Stimulated activated CD4-positive, alpha-beta T cell treated with anti-CD3 and anti-CD28 coated beads, Interleukin-12 subunit alpha, Interleukin-12 subunit beta, amount 100 ng/mL, for 24 hours (primary cell): ENCODE data around the gene BPIFB1.
A peak's percentile ranks its signal among the peaks of the same experiment; 100 is the strongest.

Experiments used
- DNase-seq, 2 experiments: peaks; one replicate each; pipeline ENCODE4 v3.0.0-alpha.2; 2020; ENCODE audit warnings: low read depth in 2 of 2

BPIFB1 gene

DNA sequence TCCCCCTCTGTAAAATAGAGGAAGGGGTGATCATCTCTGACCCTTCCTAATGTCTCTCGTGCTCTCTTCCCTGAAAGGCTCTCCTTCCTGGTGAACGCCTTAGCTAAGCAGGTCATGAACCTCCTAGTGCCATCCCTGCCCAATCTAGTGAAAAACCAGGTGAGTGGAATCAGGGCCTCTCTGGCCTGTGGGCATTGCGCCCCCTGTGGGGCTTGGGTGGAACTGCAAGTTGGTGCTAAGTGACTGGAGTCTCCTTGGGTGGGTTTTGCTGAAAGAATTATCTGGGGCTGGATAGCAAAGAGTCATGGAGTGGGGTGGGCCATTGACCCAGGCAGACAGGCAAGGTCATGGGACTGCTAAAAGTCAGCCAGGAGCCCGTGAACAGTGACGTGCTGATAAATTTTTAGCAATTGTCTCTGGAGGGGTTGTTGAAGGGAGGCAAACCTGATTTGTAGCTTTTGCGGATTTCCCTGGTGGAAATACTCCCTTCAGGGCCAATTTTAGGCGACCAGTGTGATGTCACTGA is 8.9 kb downstream of the BPIFB1 start:
- DNase-seq = peak; percentile 31 to 59

DNA sequence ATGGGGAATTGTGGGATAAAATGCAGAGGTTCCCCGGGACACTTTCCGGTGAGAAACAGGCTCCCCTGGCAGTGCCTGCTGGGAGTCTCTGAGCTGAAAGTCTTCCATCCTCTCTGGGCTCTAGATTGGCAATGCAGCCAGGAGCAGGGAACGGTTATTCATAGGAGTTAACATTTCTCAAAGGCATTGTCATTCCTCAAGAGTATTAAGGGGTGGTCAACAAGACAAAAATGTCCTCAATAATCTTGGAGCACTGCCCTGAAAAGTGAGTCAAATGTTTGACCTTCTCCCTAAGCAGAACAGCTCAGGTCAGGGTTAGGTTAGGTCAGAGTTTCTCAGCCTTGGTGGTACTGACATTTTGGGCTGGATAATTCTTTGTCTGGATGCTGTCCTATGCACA is 13.2 kb downstream of the BPIFB1 start:
- no peak for DNase-seq

DNA sequence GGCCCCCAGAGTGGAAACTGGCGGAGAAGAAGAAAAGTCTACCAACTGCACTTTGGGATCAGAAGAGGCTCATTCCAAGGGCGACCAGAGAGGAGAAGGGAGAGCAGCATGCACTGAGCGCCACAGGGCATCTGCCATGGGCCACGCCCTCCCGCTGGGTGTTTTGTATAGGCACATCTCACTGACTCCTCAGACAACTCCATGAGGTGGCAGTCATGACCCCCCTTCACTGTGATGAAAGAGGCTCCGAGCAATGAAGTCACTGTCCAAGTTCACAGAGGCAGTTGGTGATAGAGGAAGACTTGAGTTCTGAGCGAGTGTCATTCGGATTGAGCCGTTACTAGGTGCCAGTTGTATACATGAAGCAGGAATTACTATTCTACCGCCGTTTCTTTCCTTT is 15.4 kb downstream of the BPIFB1 start:
- no peak for DNase-seq

DNA sequence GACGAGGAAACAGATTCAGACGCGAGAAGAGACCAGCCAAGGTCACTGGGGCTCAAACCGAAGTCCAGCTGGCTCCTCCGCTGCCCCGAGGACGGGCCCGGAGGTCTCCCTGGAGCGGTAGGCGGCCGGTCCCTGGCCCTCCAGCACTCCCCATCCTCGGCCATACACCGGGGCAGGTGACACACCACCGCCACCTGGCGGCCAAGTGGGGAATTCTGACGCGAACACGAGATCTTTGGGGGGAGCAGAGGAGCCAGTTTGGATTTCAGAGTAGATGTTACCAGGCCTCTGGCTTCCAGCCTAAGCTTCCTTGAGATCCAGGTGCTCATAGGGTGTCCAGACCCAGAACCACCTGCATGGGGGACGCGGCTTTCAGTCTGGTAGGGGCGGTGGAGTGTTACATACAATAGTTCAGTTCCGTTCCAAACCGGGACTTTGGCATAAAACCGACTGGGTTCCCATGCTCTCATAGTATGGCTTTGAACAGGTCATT is 16.1 kb downstream of the BPIFB1 start:
- peak; percentile 49 to 70 for DNase-seq

DNA sequence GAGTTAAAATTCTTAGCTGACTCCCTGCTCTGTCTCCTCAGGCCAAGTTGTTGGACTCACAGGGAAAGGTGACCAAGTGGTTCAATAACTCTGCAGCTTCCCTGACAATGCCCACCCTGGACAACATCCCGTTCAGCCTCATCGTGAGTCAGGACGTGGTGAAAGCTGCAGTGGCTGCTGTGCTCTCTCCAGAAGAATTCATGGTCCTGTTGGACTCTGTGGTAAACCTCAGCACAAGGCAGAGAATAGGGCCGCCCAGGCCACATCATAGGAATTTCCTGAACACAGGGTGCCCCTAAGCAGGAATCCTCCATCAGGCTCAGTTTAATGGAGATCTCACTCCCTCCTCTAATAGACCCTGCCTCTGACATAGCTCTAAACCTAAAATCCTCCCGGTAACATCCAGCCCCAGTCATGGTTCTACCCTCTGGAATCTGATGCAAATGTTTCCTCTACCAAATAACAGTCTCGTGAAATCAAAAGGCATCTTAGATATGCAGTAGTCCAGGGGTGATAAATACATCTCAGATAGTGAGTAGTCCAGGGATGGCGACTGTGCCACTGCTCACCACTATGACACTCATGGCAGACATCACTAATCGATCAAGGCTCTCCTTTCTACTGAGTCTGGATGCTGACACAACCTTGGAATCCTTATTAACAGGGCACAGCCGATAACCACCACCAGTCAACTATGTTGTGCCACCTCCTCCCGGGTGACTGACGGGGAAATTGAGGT is 18.3 kb downstream of the BPIFB1 start:
- DNase-seq = no peak

DNA sequence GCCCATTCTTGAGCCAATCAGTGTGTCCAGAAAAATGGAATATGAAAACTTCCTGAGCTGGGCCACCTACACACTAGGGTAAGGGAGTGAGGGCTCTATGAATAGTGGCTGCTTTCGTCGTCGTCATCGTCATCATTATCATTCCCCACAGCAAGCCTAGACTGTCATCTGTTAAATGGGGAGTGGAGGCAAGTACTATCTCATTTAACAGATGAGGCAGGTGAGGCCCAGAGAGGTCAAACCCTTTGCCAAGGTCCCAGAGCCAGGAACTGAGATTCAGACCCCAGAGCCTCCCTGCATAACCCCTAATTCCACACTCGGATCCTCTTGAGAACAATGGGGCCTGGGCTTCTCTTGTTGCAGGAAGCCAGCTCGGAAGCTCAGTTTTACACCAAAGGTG is 20.6 kb downstream of the BPIFB1 start:
- no peak for DNase-seq

DNA sequence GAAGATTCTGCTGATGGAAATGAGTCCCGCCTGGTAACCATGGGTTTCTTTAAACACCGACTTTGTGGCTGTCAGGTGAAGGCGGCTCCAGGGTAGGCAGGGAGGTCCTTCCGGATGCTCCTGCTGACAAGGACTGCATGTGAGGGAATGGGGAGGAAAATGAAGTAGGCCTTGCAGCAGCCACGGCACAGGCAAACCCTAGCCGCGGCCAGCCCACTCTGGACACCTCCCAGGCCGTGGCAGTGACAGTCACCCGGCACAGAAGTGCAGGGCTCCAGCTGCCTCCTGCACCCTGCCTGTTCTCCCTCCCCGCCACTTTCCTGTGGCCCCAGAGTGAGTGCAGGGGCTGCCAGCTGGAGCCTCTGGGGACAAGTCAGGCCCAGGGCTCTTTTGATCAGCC is 21.0 kb downstream of the BPIFB1 start:
- DNase-seq = no peak

DNA sequence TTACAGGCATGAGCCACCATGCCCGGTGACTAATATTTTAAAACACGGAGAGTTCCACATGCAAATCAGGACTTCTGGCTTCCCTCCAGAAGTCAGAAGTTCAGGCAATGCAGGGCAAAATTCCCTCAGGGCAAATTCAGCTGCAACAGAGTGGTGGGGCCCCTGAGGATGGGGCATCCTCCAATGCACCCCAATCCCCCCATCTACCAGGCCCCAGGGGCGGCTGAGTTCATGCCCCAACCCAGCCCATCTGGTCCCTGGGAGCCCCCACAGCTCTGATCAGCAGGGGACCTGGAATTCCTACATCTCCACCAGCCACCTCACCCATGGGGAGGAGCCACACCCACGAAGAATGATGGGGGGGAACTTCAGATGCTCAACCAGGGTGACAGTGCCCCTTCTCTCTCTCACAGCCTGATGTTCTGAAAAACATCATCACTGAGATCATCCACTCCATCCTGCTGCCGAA is 22.6 kb downstream of the BPIFB1 start:
- no peak for DNase-seq

DNA sequence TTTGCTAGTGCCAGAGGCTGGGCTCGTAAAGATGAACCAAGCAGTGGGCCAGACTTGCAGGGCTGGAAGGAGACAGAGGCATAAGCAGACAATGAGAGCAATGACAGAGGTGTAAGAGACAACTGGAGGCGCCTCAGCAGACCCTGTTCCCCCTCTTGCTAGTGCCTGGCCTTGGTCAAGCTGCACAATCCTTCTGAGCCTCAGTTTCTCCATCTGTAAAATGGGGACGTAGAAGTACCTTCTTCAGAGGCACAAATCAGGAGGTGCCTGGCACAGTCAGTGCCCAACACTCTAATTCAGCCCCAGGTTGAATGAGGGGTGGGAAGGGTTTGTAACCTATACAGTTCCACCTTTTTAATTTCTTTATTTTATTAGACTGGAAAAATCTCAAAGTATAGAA is 23.2 kb downstream of the BPIFB1 start:
- no peak for DNase-seq

DNA sequence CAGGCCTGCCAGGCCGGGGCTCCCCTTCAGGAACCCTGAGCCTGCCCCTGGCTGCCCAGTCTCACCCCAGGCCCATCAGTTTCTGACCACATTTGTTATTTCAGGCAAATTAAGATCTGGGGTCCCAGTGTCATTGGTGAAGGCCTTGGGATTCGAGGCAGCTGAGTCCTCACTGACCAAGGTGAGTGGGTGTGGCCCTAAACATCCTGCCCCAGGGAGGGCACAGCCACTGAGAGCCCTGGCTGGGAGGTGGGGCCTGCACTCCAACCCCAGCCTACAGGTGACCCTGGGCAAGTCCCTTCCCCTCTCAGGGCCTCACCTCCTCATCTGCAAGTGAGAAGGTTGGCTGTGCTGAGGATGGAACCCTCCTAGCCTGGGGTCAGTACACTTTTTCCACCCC is 23.8 kb downstream of the BPIFB1 start:
- DNase-seq = no peak

DNA sequence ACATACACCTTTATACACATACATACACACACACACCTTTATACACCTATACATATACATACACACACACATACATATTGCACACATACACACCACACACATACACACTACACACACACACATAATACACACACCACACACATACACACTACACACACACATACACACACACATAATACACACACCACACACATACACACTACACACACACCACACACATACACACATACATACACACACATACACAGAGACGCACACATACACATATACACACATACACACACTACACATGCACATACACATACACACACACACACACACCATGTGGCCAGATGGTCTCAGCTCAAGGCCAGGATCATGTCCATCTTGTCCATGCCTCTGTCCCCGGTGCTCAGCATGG is 25.7 kb downstream of the BPIFB1 start:
- DNase-seq = no peak

DNA sequence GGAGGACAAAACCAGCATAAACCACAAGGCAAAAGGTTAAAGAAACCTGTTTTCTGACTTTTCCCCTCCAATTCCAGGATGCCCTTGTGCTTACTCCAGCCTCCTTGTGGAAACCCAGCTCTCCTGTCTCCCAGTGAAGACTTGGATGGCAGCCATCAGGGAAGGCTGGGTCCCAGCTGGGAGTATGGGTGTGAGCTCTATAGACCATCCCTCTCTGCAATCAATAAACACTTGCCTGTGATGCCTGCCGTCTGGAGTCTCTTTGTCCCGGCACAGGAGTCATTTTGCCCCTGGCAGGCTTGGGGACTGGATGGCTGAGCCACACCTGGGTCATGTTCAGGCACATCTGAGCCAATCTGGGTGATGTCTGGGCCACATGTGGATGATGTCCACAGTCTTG is 26.6 kb downstream of the BPIFB1 start:
- DNase-seq = no peak

DNA sequence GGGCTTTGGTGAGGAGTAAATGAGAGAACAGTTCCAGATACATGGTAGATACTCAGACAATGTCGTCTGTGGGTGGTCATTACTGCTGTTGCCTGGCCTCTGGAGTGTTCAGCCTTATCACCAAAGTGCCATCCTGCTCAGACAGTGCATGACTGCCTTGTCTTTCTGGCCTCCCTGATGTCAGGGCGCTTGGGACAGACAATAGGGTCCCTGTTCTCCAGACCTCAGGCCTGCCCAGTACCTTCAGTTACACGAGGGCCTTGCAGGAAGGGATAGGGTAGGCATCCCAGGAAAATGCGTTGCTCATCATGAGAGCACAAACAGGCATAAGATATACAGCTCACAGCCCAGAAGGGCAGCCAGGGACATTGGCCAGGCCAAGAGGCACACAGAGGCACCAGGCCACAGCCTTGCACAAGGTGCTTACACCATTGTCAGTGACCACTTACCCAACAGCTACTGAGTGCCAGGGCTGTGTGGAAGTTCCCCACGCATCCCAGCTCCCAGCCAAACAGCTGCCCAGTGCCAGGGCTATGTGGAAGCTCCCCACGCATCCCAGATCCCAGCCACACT is 27.4 kb downstream of the BPIFB1 start:
- no peak for DNase-seq

DNA sequence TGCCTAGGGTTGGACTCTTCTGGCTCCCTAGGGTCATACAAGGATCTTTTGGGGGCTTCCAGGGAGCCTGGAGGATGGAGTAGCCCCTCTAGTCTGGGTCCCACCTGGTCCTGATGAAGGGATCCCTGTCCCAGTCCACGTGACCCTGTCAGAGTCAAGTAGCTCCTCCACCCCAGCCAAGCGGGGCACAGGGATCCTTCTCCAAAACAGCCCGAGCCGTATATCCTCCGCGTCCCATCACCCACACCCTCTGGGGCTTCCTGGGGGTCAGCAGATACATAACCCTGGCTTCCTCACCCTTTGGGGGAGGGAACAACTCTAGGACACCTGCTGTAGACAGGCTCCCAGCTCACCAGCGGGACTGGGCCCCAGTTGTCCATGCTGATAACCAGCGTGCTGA is 28.0 kb downstream of the BPIFB1 start:
- DNase-seq = no peak

DNA sequence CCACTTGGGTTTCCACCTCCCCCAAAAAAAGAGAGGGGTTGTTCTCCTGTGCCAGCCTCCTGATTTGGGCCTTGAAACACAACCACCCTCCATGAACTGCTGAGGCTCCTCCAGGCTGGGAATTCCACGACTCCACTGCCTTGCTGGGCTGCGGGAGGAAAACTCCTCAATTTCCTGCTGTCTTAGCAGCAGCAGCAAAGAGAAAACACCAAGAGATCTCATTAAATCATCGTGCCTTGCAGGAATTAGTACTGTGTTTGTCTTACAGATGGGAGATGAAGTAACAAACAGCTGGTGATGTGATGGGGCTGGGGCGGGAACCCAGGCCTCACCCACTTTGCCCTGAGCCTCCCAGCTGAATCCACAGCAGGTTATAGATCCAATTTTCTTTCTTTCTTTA is 29.0 kb downstream of the BPIFB1 start:
- no peak for DNase-seq

DNA sequence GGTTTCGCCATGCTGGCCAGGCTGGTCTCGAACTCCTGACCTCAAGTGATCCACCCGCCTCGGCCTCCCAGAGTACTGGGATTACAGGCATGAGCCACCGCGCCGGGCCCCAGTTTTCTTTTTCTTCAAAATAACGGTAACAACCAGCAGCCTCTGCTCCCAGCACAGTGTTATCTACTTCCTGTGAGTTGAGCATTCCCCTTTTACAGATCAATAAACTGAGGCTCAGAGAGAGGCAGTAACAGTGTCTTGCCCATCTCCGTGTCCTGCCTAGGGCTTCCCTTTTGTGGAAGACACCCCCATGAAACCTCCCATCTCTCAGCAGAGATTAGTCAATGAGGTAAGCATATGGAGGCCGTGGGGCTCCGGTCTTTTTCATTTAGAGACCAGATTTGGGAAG is 29.6 kb downstream of the BPIFB1 start:
- DNase-seq = no peak

DNA sequence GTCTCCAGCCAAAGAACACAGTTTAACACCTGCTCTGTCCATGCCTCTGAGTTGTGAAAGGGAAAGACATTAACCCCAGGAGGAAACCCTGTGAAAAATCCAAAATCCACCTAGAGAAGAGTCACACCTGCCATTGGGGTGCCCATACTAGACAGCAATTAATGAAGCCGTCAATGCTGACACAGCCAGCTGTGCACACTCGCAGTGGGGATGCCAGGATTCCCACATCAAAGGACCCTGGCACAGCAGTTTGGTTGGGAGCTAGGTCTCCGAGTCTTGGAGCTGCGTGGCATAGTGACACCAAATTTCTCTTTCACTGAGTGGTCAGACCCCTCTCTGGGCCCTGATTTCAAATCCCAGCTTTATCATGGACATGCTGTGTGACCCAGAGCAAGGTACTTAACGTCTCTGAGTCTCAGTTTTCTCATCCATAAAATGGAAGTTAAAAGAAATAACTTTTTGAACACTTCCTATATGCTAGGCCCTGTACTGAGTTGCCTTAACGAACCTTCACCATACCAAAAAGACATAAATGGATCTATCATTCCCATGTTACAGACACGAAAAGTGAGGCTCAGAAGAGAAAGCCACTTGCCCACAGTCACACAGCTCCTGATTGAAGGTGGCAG is 30.8 kb downstream of the BPIFB1 start:
- no peak for DNase-seq

DNA sequence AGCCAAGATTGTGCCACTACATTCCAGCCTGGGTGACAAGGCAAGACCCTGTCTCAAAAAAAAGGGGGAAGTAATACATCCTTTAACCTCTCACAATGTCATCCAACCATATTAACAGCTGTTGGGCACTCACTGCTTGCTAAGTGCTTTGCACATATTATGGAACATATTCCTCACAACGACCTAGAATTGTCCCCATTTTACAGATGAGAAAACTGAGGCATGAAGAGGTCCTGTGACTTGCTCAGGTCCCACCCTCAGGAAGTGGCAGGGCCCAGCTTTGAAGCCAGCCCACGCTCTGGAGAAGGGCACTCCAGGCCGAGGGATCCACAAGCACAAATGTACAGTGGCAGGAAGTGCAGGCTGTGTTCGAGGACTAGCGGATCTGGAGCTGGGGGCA is 33.3 kb downstream of the BPIFB1 start:
- DNase-seq = no peak

DNA sequence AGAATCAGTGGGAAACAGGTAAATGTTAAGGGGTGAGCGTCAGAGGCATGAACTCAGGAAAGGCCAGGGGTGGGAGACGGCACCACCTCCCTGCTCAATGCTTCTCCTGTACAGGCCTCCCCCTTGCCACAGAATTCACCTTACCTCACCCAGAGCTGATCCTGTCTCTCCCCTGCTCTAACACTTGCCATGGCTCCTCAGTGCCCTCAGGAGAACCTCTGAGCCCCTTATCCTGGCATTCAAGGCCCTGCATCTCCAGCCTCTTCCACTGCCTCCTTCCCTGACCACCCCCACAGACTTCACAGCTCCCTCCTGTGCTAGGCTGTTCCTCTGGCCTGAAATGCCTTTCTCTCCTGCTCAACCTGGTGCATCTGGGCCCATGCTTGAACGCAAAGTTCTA is 33.9 kb downstream of the BPIFB1 start:
- no peak for DNase-seq

DNA sequence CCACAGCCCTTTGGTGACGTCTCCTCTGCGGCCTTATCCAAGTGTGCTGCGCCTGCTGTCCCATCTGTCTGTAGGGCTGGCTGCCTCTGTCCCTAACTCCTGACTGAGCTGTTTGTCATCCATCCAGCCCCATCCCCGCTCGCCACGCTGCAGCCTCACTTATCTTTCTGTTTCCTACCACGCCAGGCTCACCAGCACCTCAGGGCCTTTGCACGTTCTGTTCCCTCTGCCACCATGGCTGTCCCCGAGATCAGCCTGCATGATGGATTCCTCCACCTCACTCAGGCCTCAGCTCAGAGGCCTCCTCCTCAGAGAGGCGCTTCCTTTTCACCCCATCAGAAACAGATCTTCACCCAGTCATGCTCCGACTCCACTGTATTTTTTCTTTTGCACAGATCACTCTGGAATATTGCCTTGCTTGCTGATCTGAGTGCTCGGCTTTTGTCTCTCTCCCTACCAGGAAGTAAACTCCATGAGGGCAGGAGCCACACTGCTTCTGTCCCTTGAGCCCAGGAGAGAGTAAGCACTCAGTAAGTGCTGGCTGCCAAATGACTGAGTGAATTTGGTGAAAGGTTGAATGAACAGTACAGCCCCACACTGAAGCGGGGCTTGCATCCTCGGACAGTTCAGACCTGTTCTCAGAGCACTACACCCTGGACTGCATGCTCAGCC is 34.5 kb downstream of the BPIFB1 start:
- no peak for DNase-seq

DNA sequence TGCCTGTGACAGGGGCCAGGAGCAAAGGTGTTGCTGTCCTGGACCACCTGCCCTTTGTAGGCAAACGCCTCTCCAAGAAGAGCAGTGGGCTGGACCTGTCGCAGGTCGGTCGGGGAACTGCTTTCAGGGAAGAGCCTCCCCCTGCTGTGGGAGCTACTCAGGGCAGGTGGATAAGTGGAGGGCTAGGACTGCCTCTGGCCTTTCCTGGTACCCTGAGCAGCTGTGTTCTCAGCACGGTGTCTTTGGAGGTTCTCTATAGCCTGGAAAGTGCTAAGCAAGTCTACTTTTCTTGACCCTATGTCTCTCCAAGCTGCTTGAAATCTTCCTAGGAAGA is 35.0 kb downstream of the BPIFB1 start:
- no peak for DNase-seq

DNA sequence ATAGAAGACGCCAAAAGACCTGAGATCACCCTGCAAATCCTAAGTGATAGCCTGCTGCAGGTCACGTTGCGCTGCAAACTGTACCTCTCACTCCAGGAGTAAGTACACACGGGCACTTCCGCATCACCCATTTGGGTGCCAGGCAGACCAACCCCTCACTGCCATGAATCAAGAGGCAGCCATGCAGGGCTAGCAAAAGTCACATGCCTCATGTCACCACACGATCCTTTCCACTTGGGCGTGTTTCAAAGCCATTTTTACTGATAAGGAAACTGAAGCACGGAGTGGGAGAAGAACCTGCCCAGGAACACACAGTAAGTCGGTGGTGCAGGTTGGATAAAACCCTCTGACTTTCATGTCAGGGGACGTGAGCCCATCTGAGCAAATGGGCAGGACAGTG is 37.0 kb downstream of the BPIFB1 start:
- no peak for DNase-seq

DNA sequence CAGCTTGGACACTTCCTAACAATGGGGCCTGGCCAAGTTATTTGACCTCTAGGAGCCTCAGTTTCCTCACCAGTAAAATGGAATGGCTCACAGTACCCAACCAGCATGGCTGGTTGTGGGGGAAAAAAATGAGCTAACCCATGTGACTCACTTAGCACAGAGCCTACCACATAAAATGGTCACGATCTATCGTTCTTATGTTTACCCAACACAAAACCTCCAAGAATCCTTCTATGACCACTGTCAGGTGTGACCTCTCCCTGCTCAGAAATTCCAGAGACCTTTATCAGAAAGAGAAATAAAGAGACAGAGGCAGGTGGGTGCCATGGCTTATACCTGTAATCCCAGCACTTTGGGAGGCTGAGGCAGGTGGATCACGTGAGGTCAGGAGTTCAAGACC is 39.4 kb downstream of the BPIFB1 start:
- no peak for DNase-seq
